Esophagus muscularis mucosa (tissue), 3 donors: ENCODE measurements around the gene PRRX2.

Experiments used
- CTCF ChIP-seq, 3 experiments: fragments of 200-600 bp in 2 of 3; fragments of 450-650 bp in 1 of 3; sonication (generic) in 2 of 3; IDR thresholded peaks; one replicate each; pipeline ENCODE4 v1.5.1; 2017 to 2019; ENCODE audit warnings: antibody characterized with exemption in 3 of 3, mild to moderate bottlenecking in 2 of 3, moderate library complexity in 1 of 3
- POLR2AphosphoS5 ChIP-seq, 2 donors: sonication (generic); formaldehyde crosslinking; IDR thresholded peaks; one replicate each; pipeline ENCODE4 v1.6.1; 2017; ENCODE audit warnings: antibody characterized with exemption in 2 of 2

- TF ChIP-seq CTCF (IDR thresholded peaks at IDR 0.05) (no peak), POLR2AphosphoS5 (IDR thresholded peaks at IDR 0.05) (peak in 1 of 2 donors; percentile 22)
Observed at GRCh38 chr9:129696944-129697655, 31.7 kb downstream of the PRRX2 start.
